Transverse colon (tissue), 4 donors: ENCODE data around the gene ACP7.

Experiments
- CTCF ChIP-seq, 5 experiments: fragments of 200-600 bp in 3 of 5; fragments of 450-650 bp in 2 of 5; sonication (generic) in 3 of 5; IDR thresholded peaks; 1 replicate in 2 of 5; 2 replicates in 3 of 5; pipeline ENCODE4 v1.5.1; 2016 to 2017; ENCODE audit warnings: antibody characterized with exemption in 5 of 5, inconsistent platforms in 3 of 5, mild to moderate bottlenecking in 2 of 5, moderate library complexity in 1 of 5
- EP300 ChIP-seq: sonication (generic); formaldehyde crosslinking; IDR thresholded peaks from one replicate; pipeline ENCODE4 v1.6.1; 2017; ENCODE audit warnings: antibody characterized with exemption, low read depth
- POLR2A ChIP-seq: fragments of 450-650 bp; IDR thresholded peaks from one replicate; pipeline ENCODE4 v1.6.1; 2016; ENCODE audit warnings: antibody characterized with exemption, mild to moderate bottlenecking, moderate library complexity
- POLR2AphosphoS5 ChIP-seq, 3 donors: sonication (generic); formaldehyde crosslinking; IDR thresholded peaks; one replicate each; pipeline ENCODE4 v1.6.1; 2016; ENCODE audit warnings: antibody characterized with exemption in 3 of 3

- TF ChIP-seq POLR2AphosphoS5 (IDR thresholded peaks at IDR 0.05) (no peak), CTCF (IDR thresholded peaks at IDR 0.05) (no peak), POLR2A (no peak), EP300 (no peak)
Measured at GRCh38 chr19:39144290-39145071, 60.3 kb downstream of the ACP7 start.
